HL-60/S4 treated with phorbol 12-myristate 13-acetate at 8.2 ng/mL for 4 days and 3 days (cell line): ENCODE data around the gene CDCA7.

Experiments used
- in situ Hi-C: fragments of 300-500 bp; cut with MboI; formaldehyde crosslinking; loops from 2 replicates; pipeline ENCODE4 v1.15.0; 2022; ENCODE audit warnings: low sequenced_read_pairs

CDCA7 gene

GRCh38 chr2:173401716-173402326, 47.1 kb downstream of the CDCA7 start:
- in situ Hi-C loops = loop anchor here (25.0 kb wide), 1 partner anchor 635 kb away; no protein-coding TSS in a partner anchor

GRCh38 chr2:173402405-173402974, 47.8 kb downstream of the CDCA7 start:
- in situ Hi-C loops = loop anchor here (25.0 kb wide), 1 partner anchor 635 kb away; no protein-coding TSS in a partner anchor

DNA sequence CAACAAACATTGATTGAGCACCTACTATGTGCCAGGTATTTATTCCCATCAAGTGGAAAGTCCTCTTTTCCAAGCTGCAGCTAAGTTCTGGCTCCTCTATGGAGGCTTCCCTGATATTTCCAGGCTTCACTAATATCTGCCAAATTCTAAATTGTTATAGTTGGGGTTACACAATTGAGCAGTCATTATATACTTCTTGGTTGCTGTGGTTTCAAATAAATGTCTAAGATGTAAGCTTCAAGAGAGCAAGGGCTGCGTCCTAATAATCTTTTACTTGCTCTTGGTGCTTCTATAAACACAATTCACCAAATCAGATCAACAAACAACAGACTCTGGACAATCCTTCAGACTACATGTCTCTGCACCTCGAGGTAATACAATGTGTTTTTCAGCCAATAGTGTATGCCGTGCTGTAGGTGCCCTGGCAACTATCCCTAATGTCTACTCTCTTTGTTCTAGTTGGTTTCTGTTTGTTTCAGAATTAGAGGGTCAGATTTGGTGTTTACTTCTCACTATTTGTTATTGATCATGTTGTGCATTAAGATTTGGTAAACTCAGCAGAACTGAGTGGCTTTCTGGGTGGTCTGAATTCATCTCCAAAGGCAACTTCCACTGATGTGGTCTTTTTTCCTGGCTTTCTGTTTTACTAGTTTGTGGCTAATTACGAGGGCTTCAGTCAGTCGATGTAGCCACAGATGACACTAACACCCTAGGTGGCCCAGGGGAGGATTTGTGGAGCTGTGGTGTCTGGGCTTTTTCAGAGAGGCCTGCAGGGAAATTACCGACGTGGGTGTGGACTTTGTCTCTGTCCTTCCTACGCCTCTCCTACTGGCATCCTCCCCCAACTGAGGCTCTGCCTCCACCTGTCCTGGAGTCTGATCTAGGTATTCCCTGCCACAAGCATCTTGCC, 50.4 kb downstream of the CDCA7 start:
- in situ Hi-C loops = loop anchor here (25.0 kb wide), 1 partner anchor 632 kb away; no protein-coding TSS in a partner anchor

DNA sequence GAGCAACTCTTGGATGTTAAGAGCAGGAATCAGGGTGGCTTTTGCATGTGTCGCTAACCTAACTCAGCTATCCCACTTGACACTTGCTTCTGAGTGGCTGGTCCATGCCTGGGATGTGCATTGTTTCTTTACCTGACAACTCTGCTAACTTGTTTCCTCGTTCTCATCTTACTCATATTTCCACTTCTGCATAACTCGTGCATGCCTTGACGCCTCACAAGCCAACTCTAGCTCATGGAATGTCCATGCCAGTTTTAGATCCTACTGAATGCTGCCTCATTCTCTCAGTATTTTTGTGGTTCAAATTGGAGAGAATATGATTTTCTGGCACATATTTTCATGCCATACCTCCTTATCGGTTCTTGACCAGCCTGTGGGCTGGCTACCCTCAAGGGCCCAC, 52.5 kb downstream of the CDCA7 start:
- in situ Hi-C loops = loop anchor here (25.0 kb wide), 1 partner anchor 630 kb away; no protein-coding TSS in a partner anchor

DNA sequence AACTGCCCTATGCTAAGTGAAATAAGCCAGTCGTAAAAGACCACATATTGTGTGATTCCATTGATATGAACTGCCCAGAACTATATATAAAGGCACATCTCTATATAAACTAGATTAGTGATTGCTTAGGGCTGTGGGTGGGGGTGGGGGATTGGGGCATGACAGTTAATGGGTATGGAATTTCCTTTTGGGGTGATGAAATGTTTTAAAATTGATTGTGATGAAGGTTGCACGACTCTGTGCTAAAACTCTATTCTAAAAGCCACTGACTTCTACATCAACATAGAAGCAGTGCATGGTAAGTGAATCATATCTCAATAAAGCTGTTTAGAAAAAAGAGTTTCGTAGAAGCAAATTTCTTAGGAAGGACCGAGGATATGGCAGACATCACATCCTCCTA, 53.0 kb downstream of the CDCA7 start:
- in situ Hi-C loops = loop anchor here (25.0 kb wide), 1 partner anchor 630 kb away; no protein-coding TSS in a partner anchor

DNA sequence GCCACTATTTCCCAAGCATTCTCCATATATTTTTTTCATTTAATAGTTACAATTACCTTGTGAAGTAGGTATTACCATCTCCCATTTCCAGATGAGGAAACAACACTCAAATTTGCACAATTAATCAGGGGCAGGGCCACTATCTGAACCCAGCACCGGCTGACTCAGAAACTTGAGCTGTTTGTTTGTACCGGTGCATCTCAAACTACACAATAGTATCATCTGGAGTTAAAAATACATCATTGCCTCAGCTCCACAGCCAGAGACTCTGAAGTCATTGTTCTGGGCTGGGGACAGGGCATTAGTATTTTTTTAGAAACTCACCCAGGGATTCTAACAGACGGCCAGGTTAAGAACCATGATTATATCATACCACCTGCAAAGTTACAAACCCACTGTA, 55.9 kb downstream of the CDCA7 start:
- in situ Hi-C loops = loop anchor here (25.0 kb wide), 1 partner anchor 627 kb away; no protein-coding TSS in a partner anchor

DNA sequence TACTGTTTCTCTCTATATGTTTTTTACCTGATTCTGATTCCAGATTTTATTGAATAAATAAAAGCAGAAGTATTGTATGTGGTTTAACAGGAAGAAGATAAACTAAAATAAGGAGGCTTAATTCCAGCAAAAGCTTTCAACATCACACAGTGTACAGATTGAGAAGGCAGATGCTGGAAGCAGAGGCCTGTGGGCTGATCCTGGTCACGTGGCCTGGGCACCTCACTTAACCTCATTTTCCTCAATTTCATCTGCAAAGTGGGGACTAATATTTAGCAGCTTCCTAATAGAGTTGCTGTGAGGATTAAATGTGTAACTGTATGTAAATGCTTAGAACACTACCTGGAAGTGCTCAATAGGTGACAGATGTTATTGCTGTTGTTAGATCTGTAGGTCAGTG, 58.0 kb downstream of the CDCA7 start:
- in situ Hi-C loops = loop anchor here (25.0 kb wide), 1 partner anchor 625 kb away; no protein-coding TSS in a partner anchor

DNA sequence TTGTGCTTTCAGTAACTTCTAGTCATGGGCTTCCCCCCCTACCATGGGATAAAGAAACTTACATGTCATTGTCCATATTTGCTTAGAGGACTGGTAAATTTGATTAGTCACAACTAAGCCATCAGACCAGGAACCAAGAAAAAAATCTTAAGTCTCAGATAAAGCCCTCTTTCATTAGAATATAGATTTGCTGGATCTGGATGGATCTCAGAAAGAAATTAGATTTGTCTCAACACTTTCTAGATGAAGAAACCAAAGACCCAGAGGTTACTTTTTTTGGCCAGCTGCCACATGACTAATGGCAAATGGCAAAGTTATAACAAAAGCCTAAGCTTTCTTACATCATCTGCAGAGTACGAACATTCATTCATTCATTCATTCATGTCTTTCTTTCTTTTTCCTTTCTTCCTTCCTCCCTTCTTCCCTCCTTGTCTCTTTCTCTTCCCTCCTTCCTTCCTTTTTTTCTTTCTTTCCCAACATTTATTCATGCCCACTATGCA, 60.2 kb downstream of the CDCA7 start:
- in situ Hi-C loops = loop anchor here (25.0 kb wide), 1 partner anchor 622 kb away; no protein-coding TSS in a partner anchor

GRCh38 chr2:173415431-173416381, 61.0 kb downstream of the CDCA7 start:
- in situ Hi-C loops = loop anchor here (25.0 kb wide), 1 partner anchor 622 kb away; no protein-coding TSS in a partner anchor

DNA sequence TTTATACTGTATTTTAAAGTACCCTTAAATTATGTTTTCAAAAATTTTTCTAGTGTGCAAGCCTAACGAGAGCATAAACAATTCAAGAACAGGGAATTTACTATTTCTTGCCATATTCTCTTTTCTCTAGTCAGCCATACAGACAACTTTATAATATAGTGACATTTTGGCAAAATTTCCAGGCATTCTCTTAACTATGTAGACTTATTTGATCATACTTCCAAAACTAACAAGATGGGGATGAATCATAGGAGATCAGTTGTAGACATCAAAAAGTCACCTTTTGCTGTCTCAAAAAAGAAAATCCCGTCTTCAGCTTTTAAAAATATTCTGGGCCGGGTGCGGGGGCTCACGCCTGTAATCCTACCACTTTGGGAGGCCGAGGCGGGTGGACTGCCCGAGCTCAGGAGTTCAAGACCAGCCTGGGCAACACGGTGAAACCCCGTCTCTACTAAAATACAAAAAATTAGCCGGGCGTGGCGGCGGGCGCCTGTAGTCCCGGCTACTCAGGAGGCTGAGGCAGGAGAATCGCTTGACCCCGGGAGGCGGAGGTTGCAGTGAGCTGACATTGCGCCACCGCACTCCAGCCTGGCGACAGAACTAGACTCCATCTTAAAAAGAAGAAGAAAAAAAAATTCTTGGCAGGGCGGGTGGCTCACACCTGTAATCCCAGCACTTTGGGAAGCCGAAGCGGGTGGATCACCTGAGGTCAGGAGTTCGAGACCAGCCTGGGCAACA, 61.9 kb downstream of the CDCA7 start:
- in situ Hi-C loops = loop anchor here (25.0 kb wide), 1 partner anchor 621 kb away; no protein-coding TSS in a partner anchor

GRCh38 chr2:173417341-173417740, 62.7 kb downstream of the CDCA7 start:
- in situ Hi-C loops = loop anchor here (25.0 kb wide), 1 partner anchor 620 kb away; no protein-coding TSS in a partner anchor

DNA sequence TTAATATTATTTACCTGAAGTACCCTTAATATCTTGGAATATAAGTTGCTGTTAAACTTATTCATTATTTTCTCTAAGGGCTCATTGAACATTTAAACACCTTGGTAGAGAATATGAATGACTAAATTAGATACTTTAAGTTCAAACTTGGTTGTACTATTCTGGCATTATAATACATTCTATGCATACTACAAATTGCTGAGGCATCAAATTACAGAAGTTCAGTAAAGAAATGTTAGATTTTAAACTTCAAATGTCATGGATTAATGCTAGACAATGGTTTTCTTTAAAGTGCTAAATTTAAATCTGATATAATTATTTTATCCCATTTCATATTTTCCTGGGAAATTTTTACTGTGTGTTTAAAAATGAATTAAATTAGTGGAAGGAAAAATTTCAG, 63.1 kb downstream of the CDCA7 start:
- in situ Hi-C loops = loop anchor here (25.0 kb wide), 1 partner anchor 619 kb away; no protein-coding TSS in a partner anchor
